WTC11 (cell line): ENCODE measurements around the gene PPAN. TPM values are rescaled to one million over a fixed set of nuclear protein-coding genes. Genes with fewer than 3 reads are reported as not detected.

Experiments
- ATAC-seq: fragments of 200-7000 bp; cut with Tn5 transposase; 2 replicates; pipeline ENCODE4 v1.10.0; 2021; ENCODE audit warnings: mild to moderate bottlenecking, moderate library complexity
- CTCF ChIA-PET: fragments of 300-600 bp; sonication (Branson Sonifier 250); formaldehyde crosslinking; loops from one replicate; lab custom pipeline; 2021; ENCODE audit warnings: antibody characterized with exemption; lab: Charles Lee
- POLR2A ChIA-PET: fragments of 350-600 bp; sonication (Branson Sonifier 250); formaldehyde crosslinking; loops from one replicate; lab custom pipeline; 2021; ENCODE audit warnings: antibody characterized with exemption; lab: Charles Lee
- DNase-seq: peaks from one replicate; pipeline ENCODE4 v3.0.0; 2021; ENCODE audit warnings: low spot score
- H3K27ac Mint-ChIP-seq: 2 replicates; pipeline ENCODE4 v1.8.0; 2021; ENCODE audit warnings: mixed read lengths
- H3K27me3 Mint-ChIP-seq: 2 replicates; pipeline ENCODE4 v1.8.0; 2021; ENCODE audit warnings: low read depth, mild to moderate bottlenecking, moderate library complexity, mixed read lengths
- H3K36me3 Mint-ChIP-seq: 2 replicates; pipeline ENCODE4 v1.8.0; 2021; ENCODE audit warnings: mixed read lengths
- H3K4me1 Mint-ChIP-seq: 2 replicates; pipeline ENCODE4 v1.8.0; 2022; ENCODE audit warnings: mixed read lengths
- H3K4me3 Mint-ChIP-seq: 2 replicates; pipeline ENCODE4 v1.8.0; 2021; ENCODE audit warnings: mild to moderate bottlenecking, moderate library complexity, mixed read lengths
- H3K9me3 Mint-ChIP-seq: 2 replicates; pipeline ENCODE4 v1.8.0; 2021; ENCODE audit warnings: mixed read lengths
- CREM ChIP-seq: sonication (generic); formaldehyde crosslinking; IDR thresholded peaks from 2 replicates; pipeline ENCODE4 v1.8.1; 2022; ENCODE audit warnings: mild to moderate bottlenecking, missing genetic modification reagents, moderate library complexity
- ETV6 ChIP-seq: sonication (generic); formaldehyde crosslinking; IDR thresholded peaks from 2 replicates; pipeline ENCODE4 v1.8.1; 2022; ENCODE audit warnings: mild to moderate bottlenecking, missing genetic modification reagents
- GABPB1 ChIP-seq: sonication (generic); formaldehyde crosslinking; IDR thresholded peaks from 2 replicates; pipeline ENCODE4 v1.8.1; 2023; ENCODE audit warnings: mild to moderate bottlenecking, missing genetic modification reagents
- JUN ChIP-seq: sonication (generic); formaldehyde crosslinking; IDR thresholded peaks from 2 replicates; pipeline ENCODE4 v1.8.0; 2023; ENCODE audit warnings: mild to moderate bottlenecking, missing genetic modification reagents
- MYBL2 ChIP-seq: sonication (generic); formaldehyde crosslinking; IDR thresholded peaks from 2 replicates; pipeline ENCODE4 v1.8.1; 2023; ENCODE audit warnings: mild to moderate bottlenecking, moderate library complexity, missing genetic modification reagents
- NFE2L1 ChIP-seq: sonication (generic); formaldehyde crosslinking; IDR thresholded peaks from 2 replicates; pipeline ENCODE4 v1.8.1; 2023; ENCODE audit warnings: missing genetic modification reagents
- NFYB ChIP-seq: sonication (generic); formaldehyde crosslinking; conservative IDR thresholded peaks from 2 replicates; pipeline ENCODE4 v1.8.0; 2022; ENCODE audit warnings: low read depth, missing genetic modification reagents
- SP1 ChIP-seq: sonication (generic); formaldehyde crosslinking; conservative IDR thresholded peaks from 2 replicates; pipeline ENCODE4 v1.8.1; 2022; ENCODE audit warnings: missing genetic modification reagents
- TCF7 ChIP-seq: sonication (generic); formaldehyde crosslinking; IDR thresholded peaks from 2 replicates; pipeline ENCODE4 v1.8.0; 2022; ENCODE audit warnings: mild to moderate bottlenecking, low read depth, missing genetic modification reagents, moderate library complexity
- TEAD1 ChIP-seq: sonication (generic); formaldehyde crosslinking; IDR thresholded peaks from 2 replicates; pipeline ENCODE4 v1.8.0; 2022; ENCODE audit warnings: mild to moderate bottlenecking, missing genetic modification reagents
- TEAD4 ChIP-seq: sonication (generic); formaldehyde crosslinking; IDR thresholded peaks from 2 replicates; pipeline ENCODE4 v1.8.0; 2022; ENCODE audit warnings: mild to moderate bottlenecking, missing genetic modification reagents
- ZBTB21 ChIP-seq: sonication (generic); formaldehyde crosslinking; IDR thresholded peaks from 2 replicates; pipeline ENCODE4 v1.8.1; 2023; ENCODE audit warnings: mild to moderate bottlenecking, missing genetic modification reagents, borderline replicate concordance
- ZNF232 ChIP-seq: sonication (generic); formaldehyde crosslinking; IDR thresholded peaks from 2 replicates; pipeline ENCODE4 v1.8.0; 2022; ENCODE audit warnings: mild to moderate bottlenecking, missing genetic modification reagents
- ZNF281 ChIP-seq: sonication (generic); formaldehyde crosslinking; IDR thresholded peaks from 2 replicates; pipeline ENCODE4 v1.8.0; 2023; ENCODE audit warnings: mild to moderate bottlenecking, missing genetic modification reagents
- ZNF416 ChIP-seq: fragments of 250-450 bp; sonication (Bioruptor Pico); IDR thresholded peaks from 2 replicates; pipeline ENCODE4 v1.9.0; 2021; ENCODE audit warnings: mild to moderate bottlenecking, inconsistent platforms
- ZSCAN18 ChIP-seq: fragments of 250-450 bp; sonication (Bioruptor Pico); IDR thresholded peaks from 2 replicates; pipeline ENCODE4 v2.1.2; 2022; ENCODE audit warnings: mild to moderate bottlenecking, moderate library complexity
- total RNA-seq: library from RNA; stranded (reverse); gene quantifications from 3 replicates; pipeline ENCODE4 v1.2.3, GENCODE V29; 2021
- TF ChIP-seq, protein P1 (sequence below): sonication (generic); formaldehyde crosslinking; IDR thresholded peaks from 2 replicates; pipeline ENCODE4 v1.8.1; 2023; ENCODE audit warnings: mild to moderate bottlenecking, missing genetic modification reagents
- TF ChIP-seq, protein P2 (sequence below): sonication (generic); formaldehyde crosslinking; IDR thresholded peaks from 2 replicates; pipeline ENCODE4 v1.8.1; 2023; ENCODE audit warnings: mild to moderate bottlenecking, moderate library complexity, missing genetic modification reagents
- TF ChIP-seq, protein P3 (sequence below): sonication (generic); formaldehyde crosslinking; IDR thresholded peaks from 2 replicates; pipeline ENCODE4 v1.8.0; 2023; ENCODE audit warnings: missing genetic modification reagents
- TF ChIP-seq, protein P4 (sequence below): sonication (generic); formaldehyde crosslinking; IDR thresholded peaks from 2 replicates; pipeline ENCODE4 v1.8.1; 2022; ENCODE audit warnings: low read depth, mild to moderate bottlenecking, moderate library complexity, missing genetic modification reagents, borderline replicate concordance

Gene PPAN
- total RNA-seq, 1 experiment from 2014 or later = 83.7 TPM

DNA sequence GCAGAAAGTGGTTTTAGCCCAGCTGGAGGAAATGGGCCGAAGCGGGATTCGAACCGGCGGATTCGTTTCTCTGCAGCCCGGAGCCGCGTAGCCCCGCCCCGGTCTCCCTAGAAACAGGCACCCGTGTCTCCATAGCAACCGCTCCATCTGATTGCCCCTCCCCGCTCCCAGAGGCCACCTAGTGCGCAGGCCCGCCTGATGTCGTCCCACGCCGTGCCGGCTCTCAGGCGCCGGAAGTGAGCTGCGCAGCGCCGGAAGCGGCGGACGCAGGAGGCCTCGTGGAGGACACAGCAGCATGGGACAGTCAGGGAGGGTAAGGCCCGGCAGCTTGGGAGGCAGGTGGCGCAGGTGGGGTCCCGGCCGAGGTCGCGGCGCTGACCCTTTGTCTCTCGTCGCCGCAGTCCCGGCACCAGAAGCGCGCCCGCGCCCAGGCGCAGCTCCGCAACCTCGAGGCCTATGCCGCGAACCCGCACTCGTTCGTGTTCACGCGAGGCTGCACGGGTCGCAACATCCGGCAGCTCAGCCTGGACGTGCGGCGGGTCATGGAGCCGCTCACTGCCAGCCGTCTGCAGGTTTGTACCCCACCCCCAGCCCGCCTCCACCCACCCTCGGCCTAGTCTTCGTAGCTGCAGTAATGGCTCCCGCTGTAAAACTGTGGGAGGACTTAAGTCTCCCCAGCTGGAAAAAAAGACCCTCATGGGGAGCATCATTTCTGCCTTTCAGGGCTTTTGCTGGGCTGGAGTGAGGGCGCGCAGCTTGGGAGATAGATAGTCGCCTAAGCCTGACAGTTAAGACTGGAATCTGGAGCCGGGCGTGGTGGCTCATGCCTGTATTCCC, at the start of gene PPAN (continued):
- TF ChIP-seq NFYB (CRISPR knock-in tag) (no peak), SP1 (CRISPR knock-in tag) (peak; percentile 88), ETV6 (CRISPR knock-in tag) (peak; percentile 89), MYBL2 (CRISPR knock-in tag) (peak; percentile 91; the same call in 1 of the 2 replicates), JUN (CRISPR knock-in tag) (peak; percentile 90; the same call in 1 of the 2 replicates), ZNF416 (CRISPR knock-in tag) (0 out of 2 replicates have a peak, but pooled peaks have one; percentile 67), TEAD4 (CRISPR knock-in tag) (0 out of 2 replicates have a peak, but pooled peaks have one; percentile 41), GABPB1 (peak; percentile 81), ZSCAN18 (CRISPR knock-in tag) (no peak), CREM (CRISPR knock-in tag) (peak; percentile 89; the same call in 1 of the 2 replicates), TEAD1 (CRISPR knock-in tag) (peak; percentile 86), ZNF232 (no peak)
- TF ChIP-seq, protein P1, sequence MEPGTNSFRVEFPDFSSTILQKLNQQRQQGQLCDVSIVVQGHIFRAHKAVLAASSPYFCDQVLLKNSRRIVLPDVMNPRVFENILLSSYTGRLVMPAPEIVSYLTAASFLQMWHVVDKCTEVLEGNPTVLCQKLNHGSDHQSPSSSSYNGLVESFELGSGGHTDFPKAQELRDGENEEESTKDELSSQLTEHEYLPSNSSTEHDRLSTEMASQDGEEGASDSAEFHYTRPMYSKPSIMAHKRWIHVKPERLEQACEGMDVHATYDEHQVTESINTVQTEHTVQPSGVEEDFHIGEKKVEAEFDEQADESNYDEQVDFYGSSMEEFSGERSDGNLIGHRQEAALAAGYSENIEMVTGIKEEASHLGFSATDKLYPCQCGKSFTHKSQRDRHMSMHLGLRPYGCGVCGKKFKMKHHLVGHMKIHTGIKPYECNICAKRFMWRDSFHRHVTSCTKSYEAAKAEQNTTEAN = peak; percentile 81; the same call in 1 of the 2 replicates
- TF ChIP-seq, protein P2, sequence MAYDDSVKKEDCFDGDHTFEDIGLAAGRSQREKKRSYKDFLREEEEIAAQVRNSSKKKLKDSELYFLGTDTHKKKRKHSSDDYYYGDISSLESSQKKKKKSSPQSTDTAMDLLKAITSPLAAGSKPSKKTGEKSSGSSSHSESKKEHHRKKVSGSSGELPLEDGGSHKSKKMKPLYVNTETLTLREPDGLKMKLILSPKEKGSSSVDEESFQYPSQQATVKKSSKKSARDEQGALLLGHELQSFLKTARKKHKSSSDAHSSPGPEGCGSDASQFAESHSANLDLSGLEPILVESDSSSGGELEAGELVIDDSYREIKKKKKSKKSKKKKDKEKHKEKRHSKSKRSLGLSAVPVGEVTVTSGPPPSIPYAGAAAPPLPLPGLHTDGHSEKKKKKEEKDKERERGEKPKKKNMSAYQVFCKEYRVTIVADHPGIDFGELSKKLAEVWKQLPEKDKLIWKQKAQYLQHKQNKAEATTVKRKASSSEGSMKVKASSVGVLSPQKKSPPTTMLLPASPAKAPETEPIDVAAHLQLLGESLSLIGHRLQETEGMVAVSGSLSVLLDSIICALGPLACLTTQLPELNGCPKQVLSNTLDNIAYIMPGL (CRISPR knock-in tag) = peak; percentile 38; the same call in 1 of the 2 replicates

- Mint-ChIP-seq H3K4me1 (no peaks in the 10 kb centered on the region), H3K9me3 (peaks cover 8% of the 10 kb centered on the region), H3K36me3 (no peaks in the 10 kb centered on the region), H3K27ac (no peak overlapping the region), H3K27me3 (peaks cover 15% of the 10 kb centered on the region; the same call in 1 of the 2 replicates), H3K4me3 (no peak overlapping the region)
- DNase-seq (peak; percentile 52), ATAC-seq (peak; percentile 50)
- ChIA-PET CTCF (interaction anchor here (0.7 to 0.9 kb wide), 2 partner anchors 149 to 803 kb away, joined by 3 read pairs; no protein-coding TSS in a partner anchor), POLR2A (no interaction called here)
- peak; percentile 86; the same call in 1 of the 2 replicates for TF ChIP-seq JUN (CRISPR knock-in tag)
- TF ChIP-seq, protein P3, sequence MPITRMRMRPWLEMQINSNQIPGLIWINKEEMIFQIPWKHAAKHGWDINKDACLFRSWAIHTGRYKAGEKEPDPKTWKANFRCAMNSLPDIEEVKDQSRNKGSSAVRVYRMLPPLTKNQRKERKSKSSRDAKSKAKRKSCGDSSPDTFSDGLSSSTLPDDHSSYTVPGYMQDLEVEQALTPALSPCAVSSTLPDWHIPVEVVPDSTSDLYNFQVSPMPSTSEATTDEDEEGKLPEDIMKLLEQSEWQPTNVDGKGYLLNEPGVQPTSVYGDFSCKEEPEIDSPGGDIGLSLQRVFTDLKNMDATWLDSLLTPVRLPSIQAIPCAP (CRISPR knock-in tag) = peak; percentile 78; the same call in 1 of the 2 replicates
- no peak for TF ChIP-seq ZNF281 (CRISPR knock-in tag)
- TF ChIP-seq, protein P4, sequence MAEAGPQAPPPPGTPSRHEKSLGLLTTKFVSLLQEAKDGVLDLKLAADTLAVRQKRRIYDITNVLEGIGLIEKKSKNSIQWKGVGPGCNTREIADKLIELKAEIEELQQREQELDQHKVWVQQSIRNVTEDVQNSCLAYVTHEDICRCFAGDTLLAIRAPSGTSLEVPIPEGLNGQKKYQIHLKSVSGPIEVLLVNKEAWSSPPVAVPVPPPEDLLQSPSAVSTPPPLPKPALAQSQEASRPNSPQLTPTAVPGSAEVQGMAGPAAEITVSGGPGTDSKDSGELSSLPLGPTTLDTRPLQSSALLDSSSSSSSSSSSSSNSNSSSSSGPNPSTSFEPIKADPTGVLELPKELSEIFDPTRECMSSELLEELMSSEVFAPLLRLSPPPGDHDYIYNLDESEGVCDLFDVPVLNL (CRISPR knock-in tag) = peak; percentile 52; the same call in 1 of the 2 replicates
- 0 out of 2 replicates have a peak, but pooled peaks have one; percentile 26 for TF ChIP-seq NFYB (CRISPR knock-in tag)
- TF ChIP-seq, protein P2 (CRISPR knock-in tag) = no peak
- no peak for TF ChIP-seq ZBTB21 (CRISPR knock-in tag)
- 0 out of 2 replicates have a peak, but pooled peaks have one; percentile 53 for TF ChIP-seq TEAD4 (CRISPR knock-in tag)
- TF ChIP-seq NFE2L1 (CRISPR knock-in tag) = peak; percentile 48; the same call in 1 of the 2 replicates
- peak; percentile 83; the same call in 1 of the 2 replicates for TF ChIP-seq TCF7
Observed at GRCh38 chr19:10061717-10062310, 44.3 kb upstream of the PPAN start.
